Loucy (cell line): ENCODE data around the gene TNS3.

Experiments used
- CTCF ChIP-seq: fragments of 200-600 bp; sonication (generic); conservative IDR thresholded peaks from 2 replicates; pipeline ENCODE4 v1.5.1; 2014; ENCODE audit warnings: mild to moderate bottlenecking, antibody characterized with exemption, low read length
- EZH2phosphoT487 ChIP-seq: fragments of 200-600 bp; IDR thresholded peaks from 2 replicates; pipeline ENCODE4 v1.6.1; 2018; ENCODE audit warnings: antibody characterized with exemption, mild to moderate bottlenecking, moderate library complexity, borderline replicate concordance

- no peak for TF ChIP-seq CTCF
- no peak for TF ChIP-seq EZH2phosphoT487
Observed at GRCh38 chr7:47464266-47464665, 117.6 kb downstream of the TNS3 start.
